Measurements from ENCODE around the gene ODF2L. TPM values are rescaled to one million over a fixed set of nuclear protein-coding genes. Genes with fewer than 3 reads are reported as not detected.

ODF2L gene
- polyA plus RNA-seq, 3 donors, result 3.2 to 5.7 (median 3.5) TPM

GRCh38 chr1:86346388-86346787 lies 49.7 kb downstream of the ODF2L start:
- H3K36me3 ChIP-seq (replicated peaks in 1 of 2; ENCODE audit: control insufficient read depth in 1 of 2, insufficient read depth in 2 of 2, low read length in 2 of 2), result no peaks in the 10 kb centered on the region
- H3K36me3 Mint-ChIP-seq, result peaks cover 2 to 8% of the 10 kb centered on the region in 2 donors
- no peak overlapping the region for H3K27ac Mint-ChIP-seq
- 100% methylated on average over 1 of the region's 1 CpG for WGBS (ENCODE audit: insufficient coverage)
- no peaks in the 10 kb centered on the region for H3K4me1 ChIP-seq (ENCODE audit: control insufficient read depth in 1 of 2, insufficient read depth in 2 of 2, low read length in 2 of 2)
- H3K27ac ChIP-seq (ENCODE audit: low read depth in 1 of 2, low read length in 2 of 2), result no peak overlapping the region
- no peak overlapping the region for H3K4me3 Mint-ChIP-seq
- no peaks in the 10 kb centered on the region for H3K79me2 ChIP-seq (ENCODE audit: insufficient read depth, low read length)
- H2AFZ ChIP-seq (ENCODE audit: insufficient read depth, low read depth, low read length, poor library complexity, severe bottlenecking), result no peak overlapping the region
- peaks cover 0 to 16% of the 10 kb centered on the region in 2 donors for H3K9me3 ChIP-seq (replicated peaks in 1 of 2; ENCODE audit: control insufficient read depth in 1 of 2, insufficient read depth in 1 of 2, low read length in 2 of 2)
- H3K4me2 ChIP-seq (replicated peaks; ENCODE audit: extremely low read depth, low read length, poor library complexity, severe bottlenecking), result no peak overlapping the region
- no peaks in the 10 kb centered on the region for H4K20me1 ChIP-seq (ENCODE audit: insufficient read depth, low read length)
- no peaks in the 10 kb centered on the region for H3K4me1 Mint-ChIP-seq
- no peaks in the 10 kb centered on the region for H3K27me3 ChIP-seq (ENCODE audit: control insufficient read depth in 2 of 2, insufficient read depth in 2 of 2, low read length in 2 of 2)
- H3K27me3 Mint-ChIP-seq (ENCODE audit: low read depth in 3 of 3), result peaks cover 0 to 4% (median 2%) of the 10 kb centered on the region in 3 donors
- no peak overlapping the region for H3K9ac ChIP-seq (ENCODE audit: insufficient read depth, low read length, poor library complexity, severe bottlenecking)
- peaks cover 11 to 34% (median 22%) of the 10 kb centered on the region in 7 donors for H3K9me3 Mint-ChIP-seq
- intact Hi-C loops (cut with micrococcal nuclease), result no loop called here
- no peak for TF ChIP-seq CTCF (IDR thresholded peaks at IDR 0.05)
- H3K4me3 ChIP-seq (replicated peaks in 1 of 3; ENCODE audit: low read depth in 2 of 3, low read length in 3 of 3), result no peak overlapping the region
- no peak for DNase-seq

GRCh38 chr1:86345042-86345441 lies 51.1 kb downstream of the ODF2L start:
- H3K9me3 Mint-ChIP-seq, result peaks cover 14 to 46% (median 34%) of the 10 kb centered on the region in 7 donors
- Histone ChIP-seq H3K4me1 (ENCODE audit: control insufficient read depth in 1 of 2, insufficient read depth in 2 of 2, low read length in 2 of 2) (no peaks in the 10 kb centered on the region), H3K9me3 (replicated peaks in 1 of 2; ENCODE audit: control insufficient read depth in 1 of 2, insufficient read depth in 1 of 2, low read length in 2 of 2) (peaks cover 4 to 19% of the 10 kb centered on the region in 2 donors), H3K27ac (ENCODE audit: low read depth in 1 of 2, low read length in 2 of 2) (no peak overlapping the region), H3K27me3 (ENCODE audit: control insufficient read depth in 2 of 2, insufficient read depth in 2 of 2, low read length in 2 of 2) (no peaks in the 10 kb centered on the region), H3K4me2 (replicated peaks; ENCODE audit: extremely low read depth, low read length, poor library complexity, severe bottlenecking) (no peak overlapping the region), H3K79me2 (ENCODE audit: insufficient read depth, low read length) (no peaks in the 10 kb centered on the region), H3K36me3 (replicated peaks in 1 of 2; ENCODE audit: control insufficient read depth in 1 of 2, insufficient read depth in 2 of 2, low read length in 2 of 2) (no peaks in the 10 kb centered on the region), H4K20me1 (ENCODE audit: insufficient read depth, low read length) (no peaks in the 10 kb centered on the region), H2AFZ (ENCODE audit: insufficient read depth, low read depth, low read length, poor library complexity, severe bottlenecking) (no peak overlapping the region), H3K9ac (ENCODE audit: insufficient read depth, low read length, poor library complexity, severe bottlenecking) (no peak overlapping the region), H3K4me3 (replicated peaks in 1 of 3; ENCODE audit: low read depth in 2 of 3, low read length in 3 of 3) (no peak overlapping the region)
- no peak overlapping the region for H3K4me3 Mint-ChIP-seq
- H3K36me3 Mint-ChIP-seq, result peaks cover 0 to 3% of the 10 kb centered on the region in 2 donors
- H3K4me1 Mint-ChIP-seq, result no peaks in the 10 kb centered on the region
- WGBS (ENCODE audit: insufficient coverage), result no CpG with 5 or more reads among the region's 2 CpGs
- intact Hi-C loops (cut with micrococcal nuclease), result no loop called here
- no peak for DNase-seq
- no peak for TF ChIP-seq CTCF (IDR thresholded peaks at IDR 0.05)
- H3K27me3 Mint-ChIP-seq (ENCODE audit: low read depth in 3 of 3), result peaks cover 0 to 4% (median 2%) of the 10 kb centered on the region in 3 donors
- H3K27ac Mint-ChIP-seq, result peak overlapping the region in 1 of 7 donors; percentile 28

All from CD14-positive monocyte (primary cell).